Right renal pelvis (tissue), 4 donors: ENCODE measurements around the gene PPM1A. TPM values are rescaled to one million over a fixed set of nuclear protein-coding genes. Genes with fewer than 3 reads are reported as not detected.

Source experiments
- DNase-seq, 4 donors: peaks; one replicate each; pipeline ENCODE4 v3.0.0-alpha.2; 2013; ENCODE audit warnings: low read depth in 4 of 4, low spot score in 3 of 4, missing footprints in 1 of 4
- polyA plus RNA-seq, 4 donors: library from polyadenylated mRNA; unstranded; fragments of 120-200 nt; gene quantifications; one replicate each; pipeline ENCODE4 v1.2.1, GENCODE V29; 2013; ENCODE audit not compliant: insufficient read length in 4 of 4

Gene PPM1A
- polyA plus RNA-seq, 4 donors, result 66.1 to 89.3 (median 82.6) TPM

DNA sequence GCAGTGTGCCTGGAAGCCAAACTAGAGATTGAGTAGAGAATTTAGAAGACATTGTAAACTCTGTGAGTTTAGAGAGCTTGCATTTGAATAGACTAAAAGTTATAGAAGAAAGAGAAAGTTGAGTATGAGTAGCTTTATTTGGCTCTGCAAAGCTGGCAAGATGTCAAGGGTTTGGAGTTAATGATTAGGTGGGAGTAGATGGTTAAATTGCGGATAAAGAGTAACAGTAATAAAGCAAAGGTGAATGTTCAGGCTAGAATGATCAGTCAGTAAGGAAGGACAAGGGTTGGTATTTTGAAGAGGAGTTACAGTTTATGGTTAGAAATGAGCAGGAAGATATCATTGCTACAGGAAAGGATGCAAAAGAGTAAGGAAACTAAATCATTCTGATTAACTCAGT, 5.2 kb downstream of the PPM1A start:
- DNase-seq, result peak in 1 of 4 donors; percentile 30

GRCh38 chr14:60257865-60258264, 8.8 kb downstream of the PPM1A start:
- no peak for DNase-seq

- DNase-seq, result no peak
Measured at GRCh38 chr14:60265163-60265562, 16.1 kb downstream of the PPM1A start.

DNA sequence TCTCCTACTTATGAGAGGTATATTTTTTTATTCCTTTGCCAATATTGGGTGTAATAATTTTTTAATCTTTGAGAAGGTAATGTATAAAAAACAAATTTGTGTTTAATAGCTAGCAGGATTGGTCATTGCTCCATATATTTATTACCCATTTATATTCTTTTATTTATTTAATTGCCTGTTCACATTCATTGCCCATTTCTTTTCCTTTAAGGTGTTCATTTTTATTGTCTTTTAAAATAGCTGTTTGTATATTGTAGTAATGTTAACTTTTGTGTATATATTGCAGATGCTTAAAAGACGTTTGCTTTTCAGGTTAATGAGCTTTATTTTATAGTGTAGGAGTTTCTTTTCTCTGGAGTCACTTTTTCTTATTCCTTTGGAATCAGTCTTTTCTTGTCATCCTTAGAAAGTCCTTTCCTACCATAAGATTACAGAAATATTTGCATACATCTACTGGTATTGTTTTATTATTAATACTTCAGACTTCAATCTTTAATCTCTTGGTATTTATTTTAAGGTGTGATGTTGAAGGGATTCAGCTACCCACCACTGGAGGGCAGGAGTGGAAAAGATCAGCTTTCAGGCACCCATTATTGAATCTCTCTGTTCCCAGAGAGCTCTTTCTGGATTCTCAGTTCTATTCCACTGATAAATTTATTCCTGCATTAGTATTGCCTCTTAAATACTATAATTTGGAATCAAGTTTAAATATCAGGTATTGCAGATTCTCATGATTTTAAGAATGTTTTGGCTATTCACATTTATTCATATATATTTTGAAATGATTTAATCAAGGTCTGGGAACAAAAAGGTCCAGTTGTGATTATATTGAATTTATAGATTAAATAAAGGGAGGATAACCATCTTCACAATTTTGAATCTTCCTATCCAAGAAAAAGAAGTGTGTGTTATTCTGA, 17.3 kb downstream of the PPM1A start:
- no peak for DNase-seq

DNA sequence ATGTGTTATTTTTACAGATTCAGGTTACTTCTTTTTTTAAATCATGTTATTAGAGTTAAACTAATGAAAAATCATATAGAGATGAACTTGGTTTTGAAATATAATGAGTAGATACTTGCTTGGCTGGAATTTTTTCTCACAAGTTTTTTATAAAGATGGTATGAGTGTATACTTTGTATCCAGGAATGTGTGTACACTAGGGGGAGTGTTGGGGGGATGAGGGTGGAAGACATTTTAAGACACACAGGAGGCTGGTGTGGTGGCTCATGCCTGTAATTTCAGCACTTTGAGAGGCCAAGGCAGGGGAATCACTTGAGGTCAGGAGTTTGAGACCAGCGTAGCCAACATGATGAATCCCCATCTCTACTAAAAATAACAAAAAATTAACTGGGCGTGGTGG, 23.2 kb downstream of the PPM1A start:
- no peak for DNase-seq

DNA sequence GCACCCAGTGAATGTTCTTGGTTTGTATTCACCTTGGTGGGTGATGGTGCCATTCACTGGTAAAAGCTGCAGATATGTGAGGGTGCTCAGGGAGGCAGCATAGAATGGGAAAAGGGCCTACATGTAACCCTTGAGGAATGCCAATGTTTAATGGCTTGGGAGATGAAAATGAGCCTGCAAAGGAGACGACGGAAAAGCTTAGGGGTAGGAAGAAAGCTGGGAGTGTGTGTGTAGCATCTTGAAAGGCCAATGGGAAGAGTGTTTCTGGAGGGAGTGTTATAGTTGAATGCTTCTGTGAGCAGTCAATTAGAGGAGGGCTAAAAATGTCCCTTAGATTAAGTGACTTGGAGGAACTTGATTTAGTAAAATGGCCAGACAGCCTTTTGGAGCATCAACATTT, 24.9 kb downstream of the PPM1A start:
- DNase-seq, result peak in 1 of 4 donors; percentile 26

GRCh38 chr14:60274448-60274847, 25.4 kb downstream of the PPM1A start:
- no peak for DNase-seq

GRCh38 chr14:60275932-60276331, 26.9 kb downstream of the PPM1A start:
- no peak for DNase-seq

DNA sequence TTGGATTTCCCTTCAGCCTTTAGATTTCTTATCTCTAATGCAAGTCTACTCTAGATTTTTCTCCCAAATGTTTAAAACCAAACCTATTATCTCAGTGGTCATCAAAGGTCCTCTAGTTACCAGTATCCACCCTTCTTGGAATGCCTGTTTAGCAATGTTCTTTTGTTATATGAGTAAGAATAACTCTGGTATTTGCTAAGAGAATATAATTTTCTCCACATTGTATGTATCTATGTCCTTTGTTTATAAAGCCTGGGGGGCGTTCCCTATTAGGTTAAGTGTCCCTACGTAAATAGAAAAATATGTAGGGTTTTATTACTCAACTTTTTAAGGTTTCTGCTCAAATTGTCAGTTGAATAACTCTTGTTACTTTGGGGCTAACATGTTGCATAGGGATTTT, 27.3 kb downstream of the PPM1A start:
- DNase-seq, result no peak

DNA sequence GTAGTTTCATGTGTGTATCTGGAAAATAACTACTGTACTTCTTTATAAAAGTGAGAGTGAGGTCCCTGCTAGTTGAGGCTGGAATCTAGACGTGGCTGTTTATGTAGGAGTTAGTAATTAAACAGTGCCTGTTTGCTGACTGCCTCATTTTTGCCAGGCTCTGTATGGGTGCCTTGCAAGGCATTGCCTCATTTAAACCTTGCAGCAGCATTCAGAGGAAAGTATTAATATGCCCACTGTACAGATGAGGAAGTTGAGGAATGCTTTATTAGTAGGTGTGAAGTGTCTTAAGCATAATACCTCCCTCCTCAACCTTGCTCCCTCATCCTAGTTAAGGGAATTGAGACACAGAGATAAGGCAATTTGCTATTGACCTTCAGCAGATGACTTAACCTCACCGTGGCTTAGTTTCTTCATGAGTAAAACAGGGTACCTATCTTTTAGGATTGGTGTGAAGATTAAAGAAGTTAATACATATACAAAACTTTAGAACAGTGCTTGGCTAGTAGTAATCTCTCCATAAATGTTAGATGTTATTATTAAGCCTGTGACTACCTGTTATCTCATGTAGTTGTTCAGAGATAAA, 28.7 kb downstream of the PPM1A start:
- no peak for DNase-seq

- DNase-seq, result no peak
Measured at GRCh38 chr14:60278350-60278749, 29.3 kb downstream of the PPM1A start.

GRCh38 chr14:60287452-60287851, 38.4 kb downstream of the PPM1A start:
- DNase-seq, result no peak

DNA sequence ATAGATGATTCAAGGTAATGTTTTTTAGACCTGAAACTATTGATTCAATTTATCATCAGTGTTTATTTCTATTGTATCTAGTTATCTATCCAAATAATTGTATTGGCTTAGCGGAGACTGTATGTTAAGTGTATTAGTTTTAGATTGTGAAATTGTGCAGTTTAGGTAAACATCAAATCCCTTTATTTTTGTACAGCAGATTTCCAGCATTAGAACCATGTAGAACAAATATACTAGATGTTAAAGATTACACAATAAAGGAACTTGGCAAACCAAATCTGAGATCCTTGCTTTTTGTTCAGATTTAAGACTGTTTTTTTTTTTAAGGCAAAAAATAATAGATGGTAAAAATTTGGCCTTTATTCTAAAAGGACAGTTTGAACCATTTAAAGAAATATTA, 39.3 kb downstream of the PPM1A start:
- DNase-seq, result no peak

- DNase-seq, result no peak
Measured at GRCh38 chr14:60294411-60295069, 45.5 kb downstream of the PPM1A start.

GRCh38 chr14:60300019-60300418, 51.0 kb downstream of the PPM1A start:
- DNase-seq, result no peak

DNA sequence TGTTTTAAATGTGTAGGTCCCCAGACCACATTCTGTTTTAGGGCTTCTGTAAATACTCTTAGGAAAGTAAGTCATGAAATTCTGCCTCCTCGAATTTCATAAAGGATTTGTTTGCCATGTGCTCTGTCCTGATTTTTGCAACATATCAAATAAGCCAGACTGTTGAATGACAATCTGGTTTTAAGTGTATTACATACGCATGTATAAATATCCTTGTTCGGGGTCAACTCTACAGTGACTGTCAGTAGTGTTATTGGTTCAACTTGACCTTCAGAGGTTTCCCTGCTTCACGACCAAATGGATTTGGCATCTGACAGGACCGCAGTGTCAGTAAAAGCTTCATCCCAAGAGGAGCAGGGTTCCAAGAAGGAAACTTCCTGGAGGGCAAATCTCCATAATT, 52.7 kb downstream of the PPM1A start:
- no peak for DNase-seq

DNA sequence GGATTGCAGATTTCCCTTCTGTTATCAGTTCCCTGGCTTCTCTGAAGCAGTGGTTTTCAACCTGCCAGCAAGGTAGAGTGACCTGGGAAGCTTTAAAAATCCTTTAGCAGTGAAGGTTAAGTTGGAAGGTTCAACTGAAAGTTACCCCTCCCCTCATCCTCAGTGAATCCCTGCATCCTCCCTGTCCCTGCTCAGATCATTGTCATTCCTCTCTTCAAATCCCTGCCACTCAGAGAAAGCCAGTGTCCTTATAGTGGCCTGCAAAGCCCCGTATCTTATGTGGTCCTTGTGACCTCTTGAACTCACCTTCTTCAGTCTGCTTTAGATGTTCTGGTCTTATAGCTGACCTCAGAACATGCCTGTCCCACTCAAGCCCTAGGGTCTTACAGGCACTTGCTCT, 53.6 kb downstream of the PPM1A start:
- DNase-seq, result no peak

GRCh38 chr14:60303745-60304144, 54.7 kb downstream of the PPM1A start:
- no peak for DNase-seq

- DNase-seq, result no peak
Measured at GRCh38 chr14:60304509-60304908, 55.5 kb downstream of the PPM1A start.

GRCh38 chr14:60309867-60310552, 61.0 kb downstream of the PPM1A start:
- no peak for DNase-seq

DNA sequence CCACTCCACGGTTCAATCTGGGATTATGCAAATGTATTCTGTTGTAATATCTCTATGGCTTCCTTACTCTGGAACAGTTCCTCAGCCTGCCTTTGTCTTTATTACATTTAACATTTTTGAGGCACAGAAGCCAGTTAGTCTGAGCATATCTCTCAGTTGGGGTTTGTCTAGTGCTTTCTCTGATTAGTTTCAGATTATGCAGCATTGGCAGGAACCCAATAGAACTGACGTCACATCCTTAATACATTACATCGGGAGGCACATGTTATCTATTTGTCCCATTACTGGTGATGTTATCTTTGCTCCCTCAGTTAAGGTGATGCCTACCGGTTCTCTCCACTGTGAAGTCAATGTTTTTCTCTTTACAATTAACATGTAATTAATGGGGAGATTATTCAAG, 62.4 kb downstream of the PPM1A start:
- DNase-seq, result no peak
